Pancreas (tissue), 10 donors: Measurements from ENCODE around the gene PLEKHG4. TPM values are rescaled to one million over a fixed set of nuclear protein-coding genes. Genes with fewer than 3 reads are reported as not detected.

Source experiments
- ATAC-seq, 4 donors: fragments of 200-7000 bp; cut with Tn5 transposase; one replicate each; pipeline versions ENCODE4 v1.8.0 to v1.9.1; 2020; ENCODE audit warnings: mild to moderate bottlenecking in 4 of 4, moderate library complexity in 4 of 4
- DNase-seq, 6 donors: peaks; one replicate each; pipeline ENCODE4 v3.0.0-alpha.2; 2020
- FAIRE-seq: peaks from 2 replicates; lab custom pipeline; 2012; peaks lifted over from hg19 to GRCh38; lab: Jason Lieb, UNC
- H3K27ac ChIP-seq, 4 donors: fragments of 200-600 bp; sonication (generic); 1 replicate in 3 of 4; 2 replicates in 1 of 4; pipeline versions ENCODE4 v1.5.0 to v1.8.0; 2020
- H3K27me3 ChIP-seq, 4 donors: fragments of 200-600 bp; one replicate each; pipeline ENCODE4 v1.8.0; 2021
- H3K36me3 ChIP-seq, 3 donors: fragments of 200-600 bp; sonication (generic) in 1 of 3; one replicate each; pipeline versions ENCODE4 v1.5.0 to v1.8.0; 2020 to 2021
- H3K4me1 ChIP-seq, 3 donors: fragments of 200-600 bp; one replicate each; pipeline ENCODE4 v1.8.0; 2021
- H3K4me3 ChIP-seq, 4 donors: fragments of 200-600 bp; sonication (generic) in 2 of 4; one replicate each; pipeline versions ENCODE4 v1.5.0 to v1.8.0; 2020 to 2021
- H3K9me3 ChIP-seq, 4 donors: fragments of 200-600 bp; one replicate each; pipeline ENCODE4 v1.8.0; 2021
- WGBS, 2 donors: extraction: QIAGEN DNeasy Blood & Tissue Kit; methylation state at CpG; one replicate each; pipeline ENCODE4 v1.1.7; 2013; 5-methylcytosine and 5-hydroxymethylcytosine counted together
- intact Hi-C, 3 donors: fragments of 100-400 bp; cut with DNase I; formaldehyde crosslinking; loops; one replicate each; pipeline versions ENCODE4 v1.11.1 to v1.14.2; 2022
- polyA plus RNA-seq, 2 donors: library from polyadenylated mRNA; stranded (reverse); fragments of 200-250 nt; gene quantifications; one replicate each; pipeline ENCODE4 v1.2.3, GENCODE V29; 2013
- total RNA-seq, 6 donors: library from RNA; stranded (reverse); fragmentation: NEBNext Ultra II Directional in 4 of 6; extraction: Animal tissue kit (Norgen Biotek cat#: 25700) in 4 of 6; gene quantifications; one replicate each; pipeline versions ENCODE4 v1.2.1 to v1.2.4, GENCODE V29; 2021 to 2023
- TF ChIP-seq, protein P1 (sequence below), 4 donors: fragments of 200-600 bp; sonication (generic) in 3 of 4; IDR thresholded peaks; one replicate each; pipeline versions ENCODE4 v1.5.0 to v1.8.0; 2021; ENCODE audit warnings: antibody characterized with exemption in 4 of 4
- donor health status: healthy with polysubstance abuse.
- donor health status: DM: no; HTN: no; CAD: no; lungs with moderate emphysema.
- donor health status: DM: no; HTN: no; CAD: no.
- donor health status: control.
- donor health status: control.
- donor health status: Bipolar disorder and iron deficiency.
- donor health status: DM: yes; HTN: yes; CAD: no.
- donor health status: DM: no; HTN: no; CAD: no.
- donor health status: DM: no; HTN: no; CAD: no.
- donor health status: DM: yes; HTN: yes; CAD: no.

The PLEKHG4 gene
- total and polyA plus RNA-seq, 8 donors = 3.5 to 28.5 (median 6.2) TPM

DNA sequence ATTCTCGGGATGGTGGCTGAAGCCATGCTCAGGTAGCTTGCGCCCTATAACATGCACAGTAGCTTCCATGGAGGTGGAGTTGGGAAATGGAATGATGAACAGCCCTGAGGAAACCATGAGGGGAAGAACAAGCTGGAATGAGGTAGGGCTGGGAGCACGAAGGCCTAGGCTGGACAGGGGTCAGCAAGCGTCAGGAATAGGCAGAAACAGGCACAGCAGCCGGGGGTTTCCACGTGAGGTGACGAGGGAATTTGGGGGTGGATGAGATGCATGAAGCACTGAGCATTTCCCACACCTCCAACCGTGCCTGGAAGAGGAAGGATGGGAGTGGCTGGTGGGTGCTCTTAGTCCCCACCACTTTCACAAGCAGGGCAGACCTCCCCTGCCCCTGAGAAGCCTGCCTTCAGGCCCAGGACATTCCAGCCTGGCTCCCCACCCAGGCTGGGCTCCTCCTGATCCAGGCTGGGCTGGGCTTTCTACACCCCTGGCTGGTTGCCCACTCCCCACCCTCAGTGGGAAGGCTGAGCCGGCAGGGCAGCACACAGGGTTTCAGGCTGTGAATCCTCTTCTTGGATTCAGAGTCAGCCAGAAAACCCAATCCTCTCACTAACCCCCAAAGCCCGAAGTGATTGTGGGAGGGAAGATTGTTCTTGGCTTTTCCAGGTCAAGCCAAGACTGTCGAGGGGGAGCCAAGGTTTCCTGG is 21.9 kb downstream of the PLEKHG4 start:
- TF ChIP-seq, protein P1, sequence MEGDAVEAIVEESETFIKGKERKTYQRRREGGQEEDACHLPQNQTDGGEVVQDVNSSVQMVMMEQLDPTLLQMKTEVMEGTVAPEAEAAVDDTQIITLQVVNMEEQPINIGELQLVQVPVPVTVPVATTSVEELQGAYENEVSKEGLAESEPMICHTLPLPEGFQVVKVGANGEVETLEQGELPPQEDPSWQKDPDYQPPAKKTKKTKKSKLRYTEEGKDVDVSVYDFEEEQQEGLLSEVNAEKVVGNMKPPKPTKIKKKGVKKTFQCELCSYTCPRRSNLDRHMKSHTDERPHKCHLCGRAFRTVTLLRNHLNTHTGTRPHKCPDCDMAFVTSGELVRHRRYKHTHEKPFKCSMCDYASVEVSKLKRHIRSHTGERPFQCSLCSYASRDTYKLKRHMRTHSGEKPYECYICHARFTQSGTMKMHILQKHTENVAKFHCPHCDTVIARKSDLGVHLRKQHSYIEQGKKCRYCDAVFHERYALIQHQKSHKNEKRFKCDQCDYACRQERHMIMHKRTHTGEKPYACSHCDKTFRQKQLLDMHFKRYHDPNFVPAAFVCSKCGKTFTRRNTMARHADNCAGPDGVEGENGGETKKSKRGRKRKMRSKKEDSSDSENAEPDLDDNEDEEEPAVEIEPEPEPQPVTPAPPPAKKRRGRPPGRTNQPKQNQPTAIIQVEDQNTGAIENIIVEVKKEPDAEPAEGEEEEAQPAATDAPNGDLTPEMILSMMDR (IDR thresholded peaks at IDR 0.05) = no peak
- ATAC-seq (peak in 1 of 4 donors; percentile 47), FAIRE-seq (no peak), DNase-seq (no peak)
- Histone ChIP-seq H3K4me3 (no peak overlapping the region), H3K27ac (no peak overlapping the region), H3K9me3 (no peaks in the 10 kb centered on the region), H3K4me1 (no peaks in the 10 kb centered on the region), H3K27me3 (no peaks in the 10 kb centered on the region), H3K36me3 (no peaks in the 10 kb centered on the region)
- WGBS, 2 donors = 71 to 80% methylated on average over 11 of the region's 11 CpGs
- intact Hi-C loops = no loop called here

DNA sequence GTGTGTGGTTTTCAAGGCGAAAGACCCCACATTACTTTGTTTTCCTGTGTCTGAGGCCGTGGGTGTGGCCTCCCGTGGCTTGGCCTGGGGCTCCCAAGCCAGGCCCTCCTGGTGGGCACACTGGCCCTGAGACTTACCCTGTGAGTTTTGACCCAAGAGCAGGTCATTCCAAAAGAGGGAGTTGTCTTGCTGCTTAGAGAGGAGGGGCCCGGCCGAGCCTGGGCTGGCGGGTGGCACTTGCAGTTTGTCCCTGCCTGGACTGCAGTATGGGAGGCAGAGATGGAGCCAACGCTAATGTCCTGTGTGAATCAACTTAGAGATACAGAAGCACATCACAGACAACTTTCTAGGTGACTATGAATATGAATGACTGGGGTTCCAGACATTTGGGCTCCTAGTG is 22.7 kb downstream of the PLEKHG4 start:
- 80 to 87% methylated on average over 7 of the region's 7 CpGs for WGBS, 2 donors
- Histone ChIP-seq H3K27ac (no peak overlapping the region), H3K4me3 (no peak overlapping the region), H3K9me3 (no peaks in the 10 kb centered on the region), H3K27me3 (no peaks in the 10 kb centered on the region), H3K4me1 (no peaks in the 10 kb centered on the region), H3K36me3 (no peaks in the 10 kb centered on the region)
- DNase-seq (no peak), FAIRE-seq (no peak), ATAC-seq (no peak)
- intact Hi-C loops = no loop called here
- TF ChIP-seq, protein P1 (IDR thresholded peaks at IDR 0.05) = no peak

DNA sequence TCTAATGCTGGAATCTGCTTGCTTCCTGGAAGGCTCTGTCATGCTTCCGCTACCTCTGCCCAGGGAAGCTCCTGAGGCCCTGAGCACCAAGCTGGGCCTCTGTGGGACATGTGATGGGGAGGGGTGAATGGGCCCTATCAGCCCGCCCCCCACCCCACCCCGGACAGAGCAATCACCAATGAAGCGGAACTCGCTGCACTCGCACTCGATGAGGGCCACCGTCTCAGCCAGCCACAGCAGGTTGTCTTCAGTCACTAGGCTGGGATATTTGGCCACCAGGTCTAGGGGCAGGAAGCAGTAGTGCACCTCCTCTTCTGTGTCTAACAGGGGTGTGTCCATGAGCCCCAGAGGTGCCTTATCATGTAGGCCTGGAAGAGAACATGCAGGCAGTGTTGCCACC is 23.6 kb downstream of the PLEKHG4 start:
- no peak for DNase-seq
- WGBS, 2 donors = 86% methylated on average over 8 of the region's 8 CpGs
- intact Hi-C loops = no loop called here
- no peak for ATAC-seq
- Histone ChIP-seq H3K9me3 (no peaks in the 10 kb centered on the region), H3K27ac (no peak overlapping the region), H3K4me1 (no peaks in the 10 kb centered on the region), H3K27me3 (no peaks in the 10 kb centered on the region), H3K4me3 (no peak overlapping the region), H3K36me3 (no peaks in the 10 kb centered on the region)
- TF ChIP-seq, protein P1 (IDR thresholded peaks at IDR 0.05) = no peak
- no peak for FAIRE-seq

DNA sequence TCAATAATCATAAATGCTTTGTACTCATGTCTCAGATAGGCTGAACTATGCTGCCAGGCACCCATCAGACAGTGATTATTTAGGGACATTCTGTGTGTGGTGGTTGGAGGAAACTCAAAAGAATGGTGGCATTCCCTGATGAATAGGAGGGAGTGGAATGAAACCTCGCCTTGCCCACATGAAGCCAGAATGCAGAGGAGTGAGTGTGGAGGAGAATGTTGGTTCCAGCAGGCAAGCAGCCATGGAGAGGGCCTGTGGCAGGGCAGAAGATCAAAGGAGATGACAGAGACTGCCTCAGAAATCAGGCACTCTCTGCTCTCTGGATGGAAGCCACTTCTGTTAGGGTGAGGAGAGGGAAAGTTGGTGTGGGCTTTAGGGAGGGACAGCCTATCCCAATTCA is 24.7 kb downstream of the PLEKHG4 start:
- Histone ChIP-seq H3K27ac (no peak overlapping the region), H3K4me1 (no peaks in the 10 kb centered on the region), H3K36me3 (no peaks in the 10 kb centered on the region), H3K27me3 (no peaks in the 10 kb centered on the region), H3K4me3 (no peak overlapping the region), H3K9me3 (no peaks in the 10 kb centered on the region)
- WGBS, 2 donors = 78 to 84% methylated on average over 1 of the region's 1 CpG
- TF ChIP-seq, protein P1 (IDR thresholded peaks at IDR 0.05) = no peak
- FAIRE-seq (no peak), ATAC-seq (no peak), DNase-seq (no peak)
- intact Hi-C loops = no loop called here
